CD14-positive monocyte (primary cell): ENCODE results near the gene CCDC3. TPM values are rescaled to one million over a fixed set of nuclear protein-coding genes. Genes with fewer than 3 reads are reported as not detected.
"Not testable (repeated sequence)": the region's sequence is repeated elsewhere in the genome, so short reads cannot be mapped to it uniquely, and the experiment has no call there.

Source experiments
- DNase-seq, 3 donors: peaks; one replicate each; pipeline ENCODE4 v3.0.0-alpha.2; 2011 to 2022
- H2AFZ ChIP-seq: 2 replicates; pipeline ENCODE4 v1.6.0; 2012; ENCODE audit warnings: mild to moderate bottlenecking, low read depth, low read length, inconsistent platforms; ENCODE audit not compliant: insufficient read depth, poor library complexity, severe bottlenecking
- H3K27ac ChIP-seq, 2 donors: 1 replicate in 1 of 2; 2 replicates in 1 of 2; pipeline ENCODE4 v1.5.1; 2012 to 2013; ENCODE audit warnings: low read length in 2 of 2, control low read depth in 1 of 2, inconsistent platforms in 1 of 2, low read depth in 1 of 2, mild to moderate bottlenecking in 1 of 2
- H3K27me3 ChIP-seq, 2 donors: one replicate each; pipeline versions ENCODE4 v1.6.0 to v1.6.1; 2011 to 2013; ENCODE audit warnings: low read length in 2 of 2; ENCODE audit not compliant: control insufficient read depth in 2 of 2, insufficient read depth in 2 of 2
- H3K36me3 ChIP-seq, 2 donors: replicated peaks in 1 of 2; 1 replicate in 1 of 2; 2 replicates in 1 of 2; pipeline versions ENCODE4 v1.5.1 to v1.6.1; 2012 to 2013; ENCODE audit warnings: low read length in 2 of 2, control low read depth in 1 of 2, inconsistent platforms in 1 of 2, mild to moderate bottlenecking in 1 of 2; ENCODE audit not compliant: insufficient read depth in 2 of 2, control insufficient read depth in 1 of 2
- H3K4me1 ChIP-seq, 2 donors: 1 replicate in 1 of 2; 2 replicates in 1 of 2; pipeline versions ENCODE4 v1.5.1 to v1.6.1; 2012 to 2013; ENCODE audit warnings: low read length in 2 of 2, control low read depth in 1 of 2, inconsistent platforms in 1 of 2, mild to moderate bottlenecking in 1 of 2, moderate library complexity in 1 of 2; ENCODE audit not compliant: insufficient read depth in 2 of 2, control insufficient read depth in 1 of 2
- H3K4me2 ChIP-seq: replicated peaks from 2 replicates; pipeline ENCODE3; 2012; ENCODE audit warnings: low read length, moderate library complexity, mild to moderate bottlenecking; ENCODE audit not compliant: poor library complexity, severe bottlenecking; ENCODE audit errors: extremely low read depth
- H3K4me3 ChIP-seq, 3 experiments: fragments of 200-600 bp in 1 of 3; sonication (generic) in 1 of 3; replicated peaks in 1 of 3; 1 replicate in 2 of 3; 2 replicates in 1 of 3; pipeline ENCODE4 v1.5.1; 2011 to 2013; ENCODE audit warnings: low read length in 3 of 3, mild to moderate bottlenecking in 3 of 3, control low read depth in 2 of 3, low read depth in 2 of 3, inconsistent platforms in 1 of 3, moderate library complexity in 1 of 3
- H3K79me2 ChIP-seq: 2 replicates; pipeline ENCODE4 v1.6.0; 2012; ENCODE audit warnings: mild to moderate bottlenecking, control low read depth, inconsistent platforms, low read length, moderate library complexity; ENCODE audit not compliant: insufficient read depth
- H3K9ac ChIP-seq: 2 replicates; pipeline ENCODE4 v1.6.0; 2017; ENCODE audit warnings: low read length, mild to moderate bottlenecking; ENCODE audit not compliant: insufficient read depth, poor library complexity, severe bottlenecking
- H3K9me3 ChIP-seq, 2 donors: replicated peaks in 1 of 2; 1 replicate in 1 of 2; 2 replicates in 1 of 2; pipeline versions ENCODE4 v1.5.1 to v1.6.1; 2012 to 2013; ENCODE audit warnings: low read length in 2 of 2, control low read depth in 1 of 2; ENCODE audit not compliant: control insufficient read depth in 1 of 2, insufficient read depth in 1 of 2
- H4K20me1 ChIP-seq: 2 replicates; pipeline ENCODE4 v1.6.0; 2012; ENCODE audit warnings: mild to moderate bottlenecking, low read length, control low read depth, moderate library complexity; ENCODE audit not compliant: insufficient read depth
- H3K27ac Mint-ChIP-seq, 7 donors: one replicate each; pipeline ENCODE4 v1.8.0; 2020; ENCODE audit warnings: mild to moderate bottlenecking in 7 of 7, mixed read lengths in 7 of 7, moderate library complexity in 6 of 7, inconsistent platforms in 2 of 7
- H3K27me3 Mint-ChIP-seq, 3 donors: one replicate each; pipeline ENCODE4 v1.8.0; 2021 to 2022; ENCODE audit warnings: low read depth in 3 of 3, mild to moderate bottlenecking in 3 of 3, mixed read lengths in 3 of 3, moderate library complexity in 3 of 3, inconsistent platforms in 1 of 3
- H3K36me3 Mint-ChIP-seq, 2 donors: one replicate each; pipeline ENCODE4 v1.8.0; 2020; ENCODE audit warnings: mixed read lengths in 2 of 2, inconsistent platforms in 1 of 2, mild to moderate bottlenecking in 1 of 2
- H3K4me1 Mint-ChIP-seq: one replicate; pipeline ENCODE4 v1.8.0; 2020; ENCODE audit warnings: mild to moderate bottlenecking, mixed read lengths
- H3K4me3 Mint-ChIP-seq, 2 donors: one replicate each; pipeline ENCODE4 v1.8.0; 2020; ENCODE audit warnings: mild to moderate bottlenecking in 2 of 2, mixed read lengths in 2 of 2, moderate library complexity in 1 of 2
- H3K9me3 Mint-ChIP-seq, 7 donors: one replicate each; pipeline ENCODE4 v1.8.0; 2020 to 2022; ENCODE audit warnings: mixed read lengths in 7 of 7, mild to moderate bottlenecking in 6 of 7, moderate library complexity in 6 of 7, inconsistent platforms in 2 of 7
- WGBS: methylation state at CpG from one replicate; pipeline ENCODE4 v1.1.5; 2013; ENCODE audit warnings: missing lambda C conversion rate; ENCODE audit not compliant: insufficient coverage; 5-methylcytosine and 5-hydroxymethylcytosine counted together
- intact Hi-C, 2 donors: fragments of 100-400 bp; cut with micrococcal nuclease; formaldehyde crosslinking; loops; one replicate each; pipeline versions ENCODE4 v1.15.0 to v1.15.1; 2023
- polyA plus RNA-seq, 3 donors: library from polyadenylated mRNA; depleted of rRNA in 1 of 3; unstranded in 2 of 3; stranded (reverse) in 1 of 3; fragments of 300-500 nt in 2 of 3; fragments of >200 nt in 1 of 3; fragmentation: Illumina TruSeq in 2 of 3; gene quantifications; 1 replicate in 2 of 3; 2 replicates in 1 of 3; pipeline ENCODE4 v1.2.3, GENCODE V29; 2012 to 2021
- TF ChIP-seq, protein P1 (sequence below): fragments of 200-600 bp; IDR thresholded peaks from one replicate; pipeline ENCODE4 v1.8.0; 2022; ENCODE audit warnings: antibody characterized with exemption, mild to moderate bottlenecking

The CCDC3 gene
- polyA plus RNA-seq, 3 donors: not detected

DNA sequence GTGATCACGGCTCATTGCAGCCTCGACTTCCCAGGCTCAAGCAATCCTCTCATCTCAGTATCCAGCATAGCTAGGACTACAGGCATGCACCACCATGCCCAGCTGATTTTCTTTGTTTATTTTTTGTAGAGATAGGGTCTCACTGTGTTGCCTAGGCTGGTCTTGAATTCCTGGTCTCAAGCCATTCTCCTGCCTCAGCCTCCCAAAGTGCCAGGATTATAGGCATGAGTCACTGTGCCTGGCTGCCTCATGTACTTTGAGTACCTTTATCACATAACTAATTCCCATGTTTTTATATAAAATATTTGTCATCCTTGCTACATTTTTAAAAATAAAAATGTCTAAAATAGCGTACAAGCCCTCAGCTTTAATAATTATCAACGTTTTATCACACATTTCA is 35.3 kb upstream of the CCDC3 start:
- H3K4me2 ChIP-seq: no peak overlapping the region
- H3K4me1 ChIP-seq: no peaks in the 10 kb centered on the region
- intact Hi-C loops: no loop called here
- no peaks in the 10 kb centered on the region for H3K27me3 ChIP-seq
- no peaks in the 10 kb centered on the region for H3K79me2 ChIP-seq
- Mint-ChIP-seq H3K4me3 (no peak overlapping the region), H3K27ac (no peak overlapping the region), H3K4me1 (no peaks in the 10 kb centered on the region), H3K36me3 (no peaks in the 10 kb centered on the region), H3K27me3 (peaks cover 2 to 4% (median 3%) of the 10 kb centered on the region in 3 donors), H3K9me3 (peaks cover 0 to 8% (median 2%) of the 10 kb centered on the region in 7 donors)
- H3K36me3 ChIP-seq: no peaks in the 10 kb centered on the region
- WGBS: no CpG with 5 or more reads among the region's 4 CpGs
- H3K9ac ChIP-seq: no peak overlapping the region
- no peak overlapping the region for H2AFZ ChIP-seq
- no peak overlapping the region for H3K27ac ChIP-seq
- DNase-seq: no peak
- TF ChIP-seq, protein P1, sequence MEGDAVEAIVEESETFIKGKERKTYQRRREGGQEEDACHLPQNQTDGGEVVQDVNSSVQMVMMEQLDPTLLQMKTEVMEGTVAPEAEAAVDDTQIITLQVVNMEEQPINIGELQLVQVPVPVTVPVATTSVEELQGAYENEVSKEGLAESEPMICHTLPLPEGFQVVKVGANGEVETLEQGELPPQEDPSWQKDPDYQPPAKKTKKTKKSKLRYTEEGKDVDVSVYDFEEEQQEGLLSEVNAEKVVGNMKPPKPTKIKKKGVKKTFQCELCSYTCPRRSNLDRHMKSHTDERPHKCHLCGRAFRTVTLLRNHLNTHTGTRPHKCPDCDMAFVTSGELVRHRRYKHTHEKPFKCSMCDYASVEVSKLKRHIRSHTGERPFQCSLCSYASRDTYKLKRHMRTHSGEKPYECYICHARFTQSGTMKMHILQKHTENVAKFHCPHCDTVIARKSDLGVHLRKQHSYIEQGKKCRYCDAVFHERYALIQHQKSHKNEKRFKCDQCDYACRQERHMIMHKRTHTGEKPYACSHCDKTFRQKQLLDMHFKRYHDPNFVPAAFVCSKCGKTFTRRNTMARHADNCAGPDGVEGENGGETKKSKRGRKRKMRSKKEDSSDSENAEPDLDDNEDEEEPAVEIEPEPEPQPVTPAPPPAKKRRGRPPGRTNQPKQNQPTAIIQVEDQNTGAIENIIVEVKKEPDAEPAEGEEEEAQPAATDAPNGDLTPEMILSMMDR: no peak
- H3K4me3 ChIP-seq: no peak overlapping the region
- H4K20me1 ChIP-seq: no peaks in the 10 kb centered on the region
- H3K9me3 ChIP-seq: no peaks in the 10 kb centered on the region

DNA sequence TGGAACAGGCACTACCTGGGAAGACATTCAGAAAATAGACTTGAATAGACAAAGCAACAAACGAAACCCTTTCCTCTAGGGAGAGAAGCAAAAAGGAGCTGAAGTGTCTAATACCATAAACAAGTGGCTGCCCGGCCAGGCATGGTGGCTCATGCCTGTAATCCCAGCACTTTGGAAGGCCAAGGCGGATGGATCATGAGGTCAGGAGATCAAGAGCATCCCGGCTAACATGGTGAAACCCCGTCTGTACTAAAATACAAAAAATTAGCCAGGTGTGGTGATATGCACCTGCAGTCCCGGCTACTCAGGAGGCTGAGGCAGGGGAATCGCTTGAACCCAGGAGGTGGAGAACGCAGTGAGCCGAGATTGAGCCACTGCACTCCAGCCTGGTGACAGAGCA is 34.2 kb upstream of the CCDC3 start:
- H3K36me3 Mint-ChIP-seq, H3K9me3 Mint-ChIP-seq, H3K4me3 ChIP-seq, H2AFZ ChIP-seq, H3K9me3 ChIP-seq, H3K4me1 Mint-ChIP-seq, H4K20me1 ChIP-seq, intact Hi-C loops, H3K4me2 ChIP-seq, H3K27me3 Mint-ChIP-seq, H3K27ac Mint-ChIP-seq, H3K4me1 ChIP-seq, H3K9ac ChIP-seq, H3K4me3 Mint-ChIP-seq, DNase-seq, H3K36me3 ChIP-seq, H3K27ac ChIP-seq, H3K27me3 ChIP-seq, H3K79me2 ChIP-seq: not testable (repeated sequence)
- 92% methylated on average over 5 of the region's 9 CpGs for WGBS
